T47D (cell line): ENCODE measurements around the gene CNTN5.

ENCODE experiments used
- DNase-seq, 2 experiments: peaks; one replicate each; pipeline versions ENCODE4 v3.0.0 to v3.0.0-alpha.2; 2011 to 2012; ENCODE audit warnings: low read depth in 1 of 2, low spot score in 1 of 2
- JUND ChIP-seq: IDR thresholded peaks from 2 replicates; pipeline ENCODE4 v1.6.1; 2012; ENCODE audit warnings: low read depth
- in situ Hi-C: cut with HindIII; loops from 2 replicates; pipeline ENCODE4 v1.10.0; 2016; ENCODE audit warnings: low sequenced_read_pairs, low pct_unique_long_range_greater_than_20kb

The CNTN5 gene

DNA sequence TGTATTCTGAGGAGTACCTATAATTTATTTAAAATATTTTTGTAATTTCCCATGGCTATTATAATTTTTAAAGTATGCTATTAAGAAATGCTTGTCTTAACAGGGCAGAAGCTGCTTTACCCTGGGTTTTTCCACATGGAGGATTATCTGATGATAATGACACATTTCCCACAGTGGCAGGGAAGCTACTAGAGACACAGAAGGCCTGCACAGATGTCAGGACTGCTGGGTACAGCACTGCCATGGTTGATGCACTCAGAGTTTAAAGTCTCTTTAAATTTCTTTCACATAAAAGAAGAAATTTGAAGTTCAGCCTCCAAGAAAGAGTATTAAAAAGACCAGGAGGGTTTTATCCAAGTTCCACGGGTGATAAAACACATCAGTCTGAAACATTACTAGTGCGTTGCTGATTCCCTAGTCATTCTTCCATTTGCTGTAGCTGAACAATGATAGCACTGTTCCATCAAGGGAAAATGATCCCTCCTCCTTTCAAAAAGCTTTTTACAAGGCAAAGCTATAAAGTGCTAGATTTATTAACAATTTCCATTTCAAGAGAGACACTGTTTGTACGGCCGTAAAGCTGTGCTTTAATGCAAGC is 363.0 kb downstream of the CNTN5 start:
- TF ChIP-seq JUND, result no peak
- in situ Hi-C loops, result no loop called here
- DNase-seq, result no peak

DNA sequence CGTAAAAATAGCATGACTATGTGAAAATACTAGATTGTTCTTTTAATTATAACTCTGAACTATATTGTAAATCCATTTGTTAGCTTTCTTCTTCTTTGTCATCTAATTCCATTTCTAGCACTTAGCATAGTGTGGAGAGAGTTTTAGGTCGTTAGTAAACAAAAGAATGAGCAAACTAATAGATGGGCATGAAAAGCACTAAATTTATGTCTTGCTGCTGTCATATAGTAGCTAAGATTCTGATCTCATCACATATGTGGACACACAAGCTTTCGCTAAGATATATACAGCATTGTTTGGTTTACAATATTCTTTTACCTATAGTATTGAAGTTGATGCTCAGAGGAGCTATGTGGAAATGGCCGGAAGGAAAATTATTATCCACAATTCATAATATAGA is 370.5 kb downstream of the CNTN5 start:
- TF ChIP-seq JUND, result no peak
- DNase-seq, result no peak
- in situ Hi-C loops, result no loop called here

DNA sequence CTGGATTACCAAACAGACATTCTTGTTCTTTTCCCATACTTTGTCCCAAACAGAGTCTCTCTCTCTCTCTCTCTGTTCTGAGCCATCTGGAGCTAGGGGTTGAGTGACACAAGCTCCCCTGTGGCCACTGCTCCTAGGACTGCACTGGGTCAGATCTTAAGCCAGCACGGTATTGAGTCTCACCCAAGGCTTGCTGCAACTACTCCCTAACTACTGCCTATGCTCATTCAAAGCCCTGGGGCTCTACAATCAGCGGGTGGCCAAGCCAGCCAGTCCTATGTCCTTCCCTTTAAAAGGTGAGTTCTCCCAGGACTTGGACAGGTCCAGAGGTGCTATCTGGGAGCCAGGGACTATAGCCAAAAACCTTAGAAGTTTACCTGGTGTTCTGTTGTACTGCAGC is 385.6 kb downstream of the CNTN5 start:
- TF ChIP-seq JUND, result no peak
- DNase-seq, result no peak
- in situ Hi-C loops, result no loop called here

DNA sequence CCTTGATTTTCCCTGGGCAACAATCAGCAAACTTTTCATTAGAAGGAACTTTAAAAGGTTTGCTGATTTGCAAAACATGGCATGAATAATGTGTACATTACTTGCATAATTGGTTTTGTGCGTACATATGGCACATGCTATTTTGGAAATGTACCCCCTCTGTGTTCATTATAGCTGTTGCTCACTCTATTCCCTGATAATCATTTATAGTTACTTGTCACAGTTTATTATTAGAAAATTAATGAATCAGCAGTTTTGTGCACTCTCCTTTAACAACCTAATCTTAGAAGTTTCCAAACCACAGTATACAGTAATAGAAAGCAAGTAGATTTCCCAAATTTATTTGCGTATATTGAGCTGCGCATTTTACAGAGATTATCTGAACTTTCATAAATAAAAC is 389.9 kb downstream of the CNTN5 start:
- TF ChIP-seq JUND, result no peak
- in situ Hi-C loops, result no loop called here

DNA sequence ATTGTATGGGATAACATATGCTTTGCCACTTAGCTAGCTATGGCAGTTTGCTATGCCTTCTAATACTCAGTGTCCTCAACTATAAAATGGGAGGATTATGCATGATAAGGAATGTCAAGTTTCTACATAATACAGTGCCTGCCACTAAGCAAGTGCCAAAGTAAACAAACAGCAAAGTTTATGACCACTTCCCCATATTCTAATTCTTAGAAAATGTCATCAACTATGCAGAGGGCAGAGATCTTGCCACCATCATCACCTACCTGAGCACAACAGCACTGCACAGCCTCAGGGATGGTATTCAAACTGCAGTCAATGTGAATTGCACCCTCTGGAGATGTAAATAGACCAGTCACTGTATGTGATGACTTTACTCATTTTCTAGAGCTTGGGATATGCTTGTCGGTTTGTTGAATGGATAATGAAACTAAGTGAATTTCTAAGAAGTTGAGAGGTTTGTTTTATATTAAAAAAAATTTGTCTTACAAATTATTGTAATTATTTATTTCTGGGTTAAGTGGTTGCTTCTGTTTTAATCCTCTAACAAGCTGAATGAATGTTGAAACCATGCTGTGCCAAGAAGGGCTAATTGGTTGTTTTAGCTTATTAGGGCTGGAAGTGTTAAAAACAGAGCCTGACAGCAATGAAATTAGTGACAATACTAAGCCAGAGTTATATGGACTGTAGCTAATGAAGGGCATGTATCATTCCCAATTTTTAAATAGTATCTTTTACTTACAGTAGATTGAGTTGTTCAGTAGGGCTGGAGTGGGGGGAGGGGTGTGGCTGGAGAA is 398.4 kb downstream of the CNTN5 start:
- peak in 1 of 2 experiments; percentile 18 for DNase-seq
- in situ Hi-C loops, result no loop called here
- no peak for TF ChIP-seq JUND

More for the DNA sequence above, 389.9 kb downstream of the CNTN5 start:
- DNase-seq, result no peak

DNA sequence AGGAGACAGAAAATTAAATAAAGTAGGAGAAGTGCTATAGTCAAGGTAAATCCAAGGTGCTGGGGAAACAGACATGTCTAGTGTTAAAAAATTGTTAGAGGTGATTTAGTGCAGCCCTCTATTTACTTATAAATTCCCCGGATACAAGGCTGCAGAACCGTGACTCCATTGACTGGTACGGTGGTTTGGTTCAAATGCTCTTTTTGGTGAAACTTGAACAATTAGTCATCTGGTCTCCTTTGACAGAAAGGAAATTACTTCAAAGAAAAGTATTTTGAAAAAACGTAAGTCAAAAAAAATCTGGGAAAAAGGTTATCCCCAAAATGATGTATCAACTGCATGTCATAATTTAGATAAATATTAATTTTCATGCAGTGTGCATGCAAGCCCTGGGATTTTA is 399.2 kb downstream of the CNTN5 start:
- no peak for TF ChIP-seq JUND
- in situ Hi-C loops, result no loop called here
- no peak for DNase-seq

DNA sequence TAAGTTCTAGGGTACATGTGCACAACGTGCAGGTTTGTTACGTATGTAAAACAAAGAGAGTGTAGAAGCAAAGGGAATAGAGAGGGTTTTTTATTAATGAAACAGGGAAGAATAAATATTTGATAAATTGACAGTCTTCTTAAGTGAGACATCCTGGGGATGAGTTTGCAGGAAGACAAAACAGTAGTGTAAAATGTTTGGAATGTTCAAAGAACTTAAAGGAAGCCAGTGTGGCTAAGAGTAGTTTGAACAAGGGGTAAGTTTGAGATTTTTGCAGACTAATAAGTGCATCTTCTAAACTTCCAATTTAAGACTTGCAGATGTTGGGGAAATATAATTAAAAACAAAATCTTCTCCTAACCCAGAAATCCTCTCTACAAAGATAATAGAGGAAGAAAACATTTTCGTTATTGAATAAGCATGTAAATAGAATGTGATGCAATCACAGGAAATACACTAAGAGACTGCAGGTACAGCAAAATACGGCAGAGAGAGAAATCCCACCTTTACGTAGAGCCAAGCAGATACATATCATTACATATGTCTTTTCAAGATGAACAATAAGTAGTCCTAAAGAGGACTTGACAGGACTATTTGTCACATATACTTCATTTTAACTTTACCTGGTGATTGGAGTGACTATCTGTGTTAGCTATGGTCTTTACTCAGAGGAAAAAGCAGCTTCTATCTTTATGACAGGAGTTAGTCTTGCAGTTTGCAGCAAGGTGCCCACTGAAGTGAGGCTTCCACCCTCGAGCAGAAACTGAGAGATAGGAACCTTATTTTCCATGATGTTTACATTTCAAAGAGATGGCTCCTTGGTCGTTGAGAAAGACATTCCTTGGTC is 402.1 kb downstream of the CNTN5 start:
- no peak for DNase-seq
- in situ Hi-C loops, result no loop called here
- TF ChIP-seq JUND, result no peak

DNA sequence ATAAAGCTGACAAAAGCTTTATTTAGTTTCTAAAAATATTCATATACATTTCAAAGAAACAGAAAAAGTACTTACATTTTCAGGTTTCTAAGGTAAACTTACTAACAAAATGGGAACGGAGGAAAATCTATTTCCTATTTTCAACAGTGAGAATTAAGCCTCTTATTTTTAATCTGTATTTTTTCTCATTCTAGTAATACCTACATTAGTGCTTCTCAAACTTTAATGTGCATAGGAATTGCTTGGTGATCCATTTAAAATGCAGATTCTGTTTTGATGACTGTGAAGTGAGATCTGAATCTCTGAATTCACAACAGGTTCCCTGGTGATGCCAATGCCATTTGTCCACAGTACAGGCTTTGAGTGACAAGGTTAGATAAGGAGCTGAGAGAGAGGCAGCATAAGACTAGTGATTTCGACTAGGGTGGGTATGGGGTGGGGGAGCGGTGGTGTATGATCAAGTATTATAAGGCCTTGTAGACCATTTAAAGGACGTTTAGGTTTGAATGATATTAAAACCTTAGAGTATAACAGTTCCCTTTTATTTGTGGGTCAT is 402.8 kb downstream of the CNTN5 start:
- no peak for TF ChIP-seq JUND
- in situ Hi-C loops, result no loop called here
- DNase-seq, result no peak

DNA sequence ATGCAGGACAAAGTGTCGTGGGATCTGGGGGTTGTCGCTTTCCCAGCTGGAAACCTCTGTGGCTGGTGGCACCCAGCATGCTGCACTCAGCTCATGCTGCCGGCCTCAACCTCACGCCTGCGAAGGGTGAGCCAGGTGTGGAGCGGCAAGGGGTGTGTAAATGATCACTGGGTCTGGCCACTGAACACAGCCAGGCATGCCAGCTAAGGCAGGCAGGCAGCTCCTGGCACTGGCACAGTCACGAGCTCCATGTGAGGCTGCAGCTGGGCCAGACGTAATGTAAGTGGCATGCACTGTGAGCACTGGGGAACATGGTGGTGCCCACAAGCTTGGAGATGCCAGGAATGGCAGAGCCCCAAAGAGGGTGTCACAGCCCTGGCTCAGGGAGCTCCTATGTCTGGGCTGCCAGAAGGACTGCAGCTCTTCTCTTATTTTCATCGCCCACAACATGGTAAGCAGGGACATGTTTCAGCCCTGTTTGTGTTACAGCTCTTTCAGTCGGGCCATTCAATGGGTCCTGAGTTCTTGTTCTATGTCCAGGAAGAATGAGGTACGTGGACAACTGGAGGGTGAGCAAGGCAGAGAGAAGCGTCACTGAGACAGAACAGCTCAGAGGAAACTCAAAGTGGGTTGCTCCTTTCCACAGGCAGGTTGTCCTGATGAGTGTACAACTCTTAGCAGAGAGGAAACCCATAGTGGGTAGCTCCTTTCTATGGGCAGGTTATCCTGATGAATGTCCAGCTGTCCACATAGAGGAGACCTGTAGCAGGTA is 403.8 kb downstream of the CNTN5 start:
- in situ Hi-C loops, result no loop called here
- no peak for DNase-seq
- TF ChIP-seq JUND, result no peak

DNA sequence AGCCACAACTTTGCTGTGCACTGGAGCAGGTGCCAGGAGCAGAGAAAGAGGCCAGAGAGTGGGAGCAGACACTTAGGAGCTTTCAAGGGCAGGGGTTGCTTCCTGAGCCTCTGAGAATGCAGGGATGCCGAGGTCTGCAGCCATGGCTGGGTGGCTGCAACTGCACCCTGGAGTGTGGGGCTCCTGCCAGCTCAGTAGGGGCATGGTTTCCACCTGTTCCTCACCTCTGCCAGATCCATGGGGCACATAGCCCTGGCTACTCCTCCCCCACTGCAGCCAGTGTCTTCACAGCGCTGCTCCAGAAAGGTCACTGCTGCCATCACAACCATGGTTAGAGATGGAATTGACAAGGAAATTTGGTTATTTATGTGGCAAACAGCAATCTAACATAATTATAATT is 404.8 kb downstream of the CNTN5 start:
- TF ChIP-seq JUND, result no peak
- in situ Hi-C loops, result no loop called here
- no peak for DNase-seq

DNA sequence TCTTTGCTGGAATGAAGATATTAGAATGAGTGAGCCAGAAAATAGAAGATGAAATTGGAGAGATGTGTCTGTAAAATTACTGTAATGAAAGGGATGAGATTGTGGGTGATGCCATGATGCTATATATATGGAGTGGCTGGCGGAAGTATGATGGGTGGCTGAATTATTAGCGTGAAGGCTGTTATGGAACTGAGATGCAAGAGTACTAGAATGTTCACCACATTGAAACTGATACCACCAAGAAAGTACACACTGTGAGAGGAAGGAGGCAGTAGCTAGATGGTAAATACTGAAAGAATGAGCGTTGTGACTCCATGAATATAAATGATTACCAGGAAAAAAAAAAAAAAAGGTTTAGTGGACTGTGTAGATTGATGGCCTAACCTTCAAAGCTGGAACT is 411.9 kb downstream of the CNTN5 start:
- no peak for TF ChIP-seq JUND
- DNase-seq, result no peak
- in situ Hi-C loops, result no loop called here

DNA sequence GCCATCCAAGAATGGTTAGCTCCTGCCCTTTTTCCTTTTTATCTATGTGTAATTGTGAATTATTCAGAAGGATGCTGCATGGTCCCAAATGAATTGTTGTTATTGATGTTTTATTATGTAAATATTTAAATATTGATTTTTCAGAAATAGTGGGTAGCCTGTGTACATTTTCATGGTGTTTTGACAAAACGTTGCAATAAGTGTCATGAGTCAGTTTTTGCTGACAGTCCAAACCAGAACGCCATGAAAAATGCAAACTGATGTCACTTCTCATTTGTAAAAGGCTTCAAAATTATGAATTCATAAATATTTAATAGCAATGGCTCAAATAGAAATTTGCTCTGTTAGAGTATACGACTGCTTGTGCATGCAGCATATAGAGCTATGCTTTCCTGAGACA is 422.5 kb downstream of the CNTN5 start:
- in situ Hi-C loops, result no loop called here
- no peak for TF ChIP-seq JUND
- DNase-seq, result no peak
